ENCODE measurements around the gene FTCD. TPM values are rescaled to one million over a fixed set of nuclear protein-coding genes. Genes with fewer than 3 reads are reported as not detected.
"Not testable (repeated sequence)": the region's sequence is repeated elsewhere in the genome, so short reads cannot be mapped to it uniquely, and the experiment has no call there.

Gene FTCD
- total RNA-seq, 2 experiments from 2014 or later = 0.06 to 1.1 TPM

DNA sequence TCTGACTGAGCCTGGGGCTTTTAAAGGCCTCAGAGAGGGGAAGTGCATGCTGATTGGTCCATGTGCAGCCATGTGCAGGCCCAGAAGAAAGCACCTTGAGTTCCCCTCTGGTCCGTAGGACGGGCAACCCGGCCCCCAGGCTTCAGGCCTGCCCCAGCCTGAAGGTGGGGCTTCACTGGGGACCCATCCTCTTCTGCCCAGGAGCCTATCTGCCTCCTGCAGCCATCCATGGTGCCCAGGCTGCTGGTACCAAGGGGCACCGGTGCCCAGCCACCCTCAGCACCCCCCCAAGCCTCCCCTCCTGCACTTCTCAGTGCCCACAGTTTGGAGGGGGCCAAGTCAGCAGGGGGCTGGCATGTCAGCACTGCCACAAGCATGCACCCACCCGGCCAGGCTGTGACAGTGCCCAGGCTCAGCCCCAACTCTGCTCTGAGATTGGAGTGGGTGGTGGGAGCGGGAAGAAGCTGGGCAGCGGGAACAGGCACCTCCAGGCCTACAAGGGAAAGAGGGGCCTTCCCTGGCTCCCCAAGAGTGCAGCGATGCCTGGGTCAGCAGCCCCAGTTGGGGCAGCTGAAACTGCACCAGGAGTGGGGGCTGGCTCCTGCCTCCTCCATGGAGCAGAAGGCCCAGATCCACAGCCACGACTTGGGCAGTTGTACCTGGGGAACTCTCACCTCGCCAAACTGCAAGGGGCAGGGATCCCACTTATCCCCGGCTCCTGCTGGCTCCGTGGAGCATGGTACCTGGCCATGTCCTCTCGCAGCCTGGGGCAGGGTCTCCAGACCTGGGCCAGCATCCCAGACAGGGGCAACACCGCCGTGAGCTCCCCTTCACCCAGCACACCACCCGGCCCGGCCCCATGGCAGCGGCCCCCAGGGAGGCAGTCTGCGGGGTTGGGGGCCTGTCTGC lies 45.8 kb downstream of the FTCD start:
- DNase-seq (ENCODE audit: low spot score) = no peak
- peaks cover 7% of the 10 kb centered on the region for H3K9me3 ChIP-seq (ENCODE audit: low read length)
- H3K4me1 ChIP-seq (ENCODE audit: insufficient read depth, low read length, poor library complexity, severe bottlenecking) = no peaks in the 10 kb centered on the region
- CTCF ChIA-PET (ENCODE audit: unreplicated experiment) = no interaction called here
- H3K27ac ChIP-seq (ENCODE audit: low read depth, low read length, poor library complexity, severe bottlenecking) = no peak overlapping the region
- intact Hi-C loops (cut with micrococcal nuclease; ENCODE audit: unreplicated experiment) = no loop called here
- no peaks in the 10 kb centered on the region for H3K36me3 ChIP-seq (ENCODE audit: insufficient read depth, low read length)
- no peak overlapping the region for H2AFZ ChIP-seq (ENCODE audit: low read length)
- BruUV-seq (replicated peaks) = no TSS peak
- no peaks in the 10 kb centered on the region for H3K9me2 ChIP-seq (ENCODE audit: insufficient read depth, low read length)
- no peak overlapping the region for H3K4me3 ChIP-seq (ENCODE audit: low read depth, low read length, poor library complexity, severe bottlenecking)
- H3K79me2 ChIP-seq (ENCODE audit: insufficient read depth, low read depth, low read length) = no peaks in the 10 kb centered on the region
- POLR2A ChIA-PET = no interaction called here
- H4K20me1 ChIP-seq (ENCODE audit: insufficient read depth, low read length) = no peaks in the 10 kb centered on the region
- no peak overlapping the region for H3K4me2 ChIP-seq (ENCODE audit: low read length)
- TF ChIP-seq EZH2phosphoT487 (IDR thresholded peaks at IDR 0.05; ENCODE audit: borderline replicate concordance, low read depth, low read length) = no peak
- TF ChIP-seq, protein P1, sequence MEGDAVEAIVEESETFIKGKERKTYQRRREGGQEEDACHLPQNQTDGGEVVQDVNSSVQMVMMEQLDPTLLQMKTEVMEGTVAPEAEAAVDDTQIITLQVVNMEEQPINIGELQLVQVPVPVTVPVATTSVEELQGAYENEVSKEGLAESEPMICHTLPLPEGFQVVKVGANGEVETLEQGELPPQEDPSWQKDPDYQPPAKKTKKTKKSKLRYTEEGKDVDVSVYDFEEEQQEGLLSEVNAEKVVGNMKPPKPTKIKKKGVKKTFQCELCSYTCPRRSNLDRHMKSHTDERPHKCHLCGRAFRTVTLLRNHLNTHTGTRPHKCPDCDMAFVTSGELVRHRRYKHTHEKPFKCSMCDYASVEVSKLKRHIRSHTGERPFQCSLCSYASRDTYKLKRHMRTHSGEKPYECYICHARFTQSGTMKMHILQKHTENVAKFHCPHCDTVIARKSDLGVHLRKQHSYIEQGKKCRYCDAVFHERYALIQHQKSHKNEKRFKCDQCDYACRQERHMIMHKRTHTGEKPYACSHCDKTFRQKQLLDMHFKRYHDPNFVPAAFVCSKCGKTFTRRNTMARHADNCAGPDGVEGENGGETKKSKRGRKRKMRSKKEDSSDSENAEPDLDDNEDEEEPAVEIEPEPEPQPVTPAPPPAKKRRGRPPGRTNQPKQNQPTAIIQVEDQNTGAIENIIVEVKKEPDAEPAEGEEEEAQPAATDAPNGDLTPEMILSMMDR (conservative IDR thresholded peaks at IDR 0.05; ENCODE audit: low read length) = no peak

- no TSS peak for BruUV-seq (replicated peaks)
- H3K27ac ChIP-seq (ENCODE audit: low read depth, low read length, poor library complexity, severe bottlenecking) = no peak overlapping the region
- H3K9me3 ChIP-seq (ENCODE audit: low read length) = peaks cover 7% of the 10 kb centered on the region
- H3K4me2 ChIP-seq (ENCODE audit: low read length) = no peak overlapping the region
- no peak overlapping the region for H2AFZ ChIP-seq (ENCODE audit: low read length)
- intact Hi-C loops (cut with micrococcal nuclease; ENCODE audit: unreplicated experiment) = no loop called here
- H3K4me1 ChIP-seq (ENCODE audit: insufficient read depth, low read length, poor library complexity, severe bottlenecking) = no peaks in the 10 kb centered on the region
- TF ChIP-seq, protein P1 (conservative IDR thresholded peaks at IDR 0.05; ENCODE audit: low read length) = no peak
- TF ChIP-seq EZH2phosphoT487 (IDR thresholded peaks at IDR 0.05; ENCODE audit: borderline replicate concordance, low read depth, low read length) = no peak
- H3K36me3 ChIP-seq (ENCODE audit: insufficient read depth, low read length) = no peaks in the 10 kb centered on the region
- DNase-seq (ENCODE audit: low spot score) = no peak
- no peaks in the 10 kb centered on the region for H3K9me2 ChIP-seq (ENCODE audit: insufficient read depth, low read length)
- no peak overlapping the region for H3K4me3 ChIP-seq (ENCODE audit: low read depth, low read length, poor library complexity, severe bottlenecking)
- CTCF ChIA-PET (ENCODE audit: unreplicated experiment) = no interaction called here
- POLR2A ChIA-PET = no interaction called here
- H3K79me2 ChIP-seq (ENCODE audit: insufficient read depth, low read depth, low read length) = no peaks in the 10 kb centered on the region
- no peaks in the 10 kb centered on the region for H4K20me1 ChIP-seq (ENCODE audit: insufficient read depth, low read length)
These were observed 46.5 kb downstream of the FTCD start for GRCh38 chr21:46108827-46109312.

- intact Hi-C loops (cut with micrococcal nuclease; ENCODE audit: unreplicated experiment); H3K79me2 ChIP-seq (ENCODE audit: insufficient read depth, low read depth, low read length); H2AFZ ChIP-seq (ENCODE audit: low read length); H4K20me1 ChIP-seq (ENCODE audit: insufficient read depth, low read length); H3K36me3 ChIP-seq (ENCODE audit: insufficient read depth, low read length); H3K4me1 ChIP-seq (ENCODE audit: insufficient read depth, low read length, poor library complexity, severe bottlenecking); CTCF ChIA-PET (ENCODE audit: unreplicated experiment); H3K9me3 ChIP-seq (ENCODE audit: low read length); BruUV-seq (replicated peaks); H3K9me2 ChIP-seq (ENCODE audit: insufficient read depth, low read length); H3K4me2 ChIP-seq (ENCODE audit: low read length); POLR2A ChIA-PET; H3K27ac ChIP-seq (ENCODE audit: low read depth, low read length, poor library complexity, severe bottlenecking); H3K4me3 ChIP-seq (ENCODE audit: low read depth, low read length, poor library complexity, severe bottlenecking); DNase-seq (ENCODE audit: low spot score): not testable (repeated sequence)
These were observed 48.0 kb downstream of the FTCD start for GRCh38 chr21:46107376-46107775.
